HG02642 (cell line): ENCODE measurements around the gene ULBP2.
"Not testable (repeated sequence)": the region's sequence is repeated elsewhere in the genome, so short reads cannot be mapped to it uniquely, and the experiment has no call there.

ENCODE experiments used
- ATAC-seq: cut with Tn5 transposase; IDR thresholded peaks from one replicate; pipeline ENCODE4 v1.9.1; 2021; ENCODE audit warnings: mild to moderate bottlenecking; ENCODE audit not compliant: unreplicated experiment, poor library complexity

ULBP2 gene

DNA sequence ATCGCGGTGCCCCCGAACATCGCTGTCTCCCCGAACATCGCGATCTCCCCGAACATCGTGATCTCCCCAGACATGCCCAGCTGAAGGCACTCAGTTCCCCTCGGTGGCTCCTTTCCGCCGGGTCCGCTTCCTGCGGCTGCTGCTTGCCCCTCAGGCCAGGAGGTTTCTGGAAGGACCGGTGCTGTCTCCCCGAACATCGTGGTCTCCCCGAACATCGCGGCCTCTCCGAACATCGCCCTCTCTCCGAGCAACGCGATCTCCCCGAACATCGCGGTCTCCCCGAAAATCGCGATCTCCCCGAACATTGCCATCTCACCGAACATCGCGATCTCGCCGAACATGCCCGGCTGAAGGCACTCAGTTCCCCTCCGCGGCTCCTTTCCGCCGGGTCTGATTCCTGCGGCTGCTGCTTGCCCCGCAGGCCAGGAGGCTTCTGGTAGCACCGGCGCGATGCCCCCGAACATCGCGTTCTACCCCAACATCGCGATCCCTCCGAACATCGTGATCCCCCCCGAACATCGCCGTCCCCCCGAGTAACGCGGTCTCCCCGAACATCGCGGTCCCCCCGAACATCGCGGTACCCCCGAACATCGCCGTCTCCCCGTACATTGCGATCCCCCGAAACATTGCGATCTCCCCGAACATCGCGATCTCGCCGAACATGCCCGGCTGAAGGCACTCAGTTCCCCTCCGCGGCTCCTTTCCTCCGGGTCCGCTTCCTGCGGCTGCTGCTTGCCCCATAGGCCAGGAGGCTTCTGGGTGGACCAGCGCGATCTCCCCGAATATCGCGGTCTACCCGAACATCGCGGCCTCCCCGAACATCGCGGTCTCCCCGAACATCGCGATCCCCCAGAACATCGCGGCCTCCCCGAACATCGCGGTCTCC is 22.7 kb downstream of the ULBP2 start:
- no peak for ATAC-seq

DNA sequence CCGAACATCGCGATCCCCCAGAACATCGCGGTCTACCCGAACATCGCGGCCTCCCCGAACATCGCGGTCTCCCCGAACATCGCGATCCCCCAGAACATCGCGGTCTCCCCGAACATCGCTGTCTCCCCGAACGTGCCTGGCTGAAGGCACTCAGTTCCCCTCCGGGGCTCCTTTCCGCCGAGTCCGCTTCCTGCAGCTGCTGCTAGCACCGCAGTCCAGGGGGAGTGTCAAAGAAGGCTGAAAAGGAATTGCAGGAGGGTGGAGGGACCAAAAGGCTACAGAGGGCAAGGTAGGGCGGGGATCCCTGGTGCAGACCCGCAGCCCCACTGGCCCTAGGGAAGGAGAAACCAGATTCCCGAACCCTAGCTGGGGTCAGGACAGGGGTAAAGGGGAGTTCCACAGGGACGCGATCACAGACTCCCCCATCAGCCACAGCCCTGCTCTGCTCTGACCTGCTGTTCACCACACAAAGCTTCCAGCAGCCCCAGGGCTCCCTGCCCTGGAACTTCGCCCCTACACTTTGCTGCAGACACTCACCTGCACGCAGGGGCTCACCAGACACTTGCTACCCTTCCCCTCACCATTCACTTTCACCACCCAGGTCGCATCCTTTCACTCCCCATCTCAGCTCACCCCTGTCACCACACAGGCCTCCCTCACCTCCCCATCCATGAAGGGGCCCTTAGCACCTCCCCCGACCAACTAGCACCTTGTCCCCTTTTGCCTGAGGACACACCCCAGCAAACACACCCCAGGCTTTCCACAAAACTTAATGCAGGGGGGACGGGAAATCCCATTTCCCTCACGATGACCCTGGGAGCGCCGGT is 23.6 kb downstream of the ULBP2 start:
- no peak for ATAC-seq

DNA sequence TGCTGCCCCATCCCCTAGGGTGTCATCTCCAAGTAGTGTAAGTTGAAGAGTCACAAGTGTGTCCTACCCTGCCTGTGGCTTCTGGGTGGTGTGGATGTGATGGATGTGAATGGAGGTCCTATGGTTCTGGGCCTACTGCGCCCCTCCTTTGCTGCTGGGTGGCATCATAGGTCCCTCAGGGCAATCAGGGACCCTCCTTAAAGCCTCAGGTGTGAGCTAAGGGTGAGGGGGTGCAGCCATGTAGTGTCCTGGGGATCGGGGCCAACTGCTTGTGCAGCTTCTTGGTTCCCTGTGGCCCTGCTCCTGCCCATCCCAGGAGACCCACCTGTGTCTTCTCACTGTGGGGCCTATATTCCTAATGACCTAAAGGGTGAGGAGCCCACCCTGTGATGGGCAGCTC is 24.5 kb downstream of the ULBP2 start:
- not testable (repeated sequence) for ATAC-seq

DNA sequence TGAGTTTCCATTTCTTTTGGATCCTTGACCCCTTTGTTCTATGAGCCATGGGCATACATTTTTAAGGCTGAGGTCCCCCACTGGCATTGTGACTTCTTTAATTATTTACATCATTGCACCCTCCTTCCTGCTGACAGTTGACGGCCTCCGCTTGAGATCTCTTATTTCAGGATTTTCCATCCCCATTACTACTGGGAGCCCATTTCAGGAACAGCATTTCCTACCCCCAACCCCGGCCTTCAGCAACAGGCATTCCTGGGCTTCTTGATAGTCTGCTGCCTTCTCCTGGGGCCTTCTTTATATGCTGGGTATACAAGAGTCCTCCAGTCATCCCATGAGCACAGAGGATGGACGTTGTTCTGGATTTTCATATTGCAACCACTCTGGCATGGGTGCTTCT is 25.8 kb downstream of the ULBP2 start:
- ATAC-seq: no peak

DNA sequence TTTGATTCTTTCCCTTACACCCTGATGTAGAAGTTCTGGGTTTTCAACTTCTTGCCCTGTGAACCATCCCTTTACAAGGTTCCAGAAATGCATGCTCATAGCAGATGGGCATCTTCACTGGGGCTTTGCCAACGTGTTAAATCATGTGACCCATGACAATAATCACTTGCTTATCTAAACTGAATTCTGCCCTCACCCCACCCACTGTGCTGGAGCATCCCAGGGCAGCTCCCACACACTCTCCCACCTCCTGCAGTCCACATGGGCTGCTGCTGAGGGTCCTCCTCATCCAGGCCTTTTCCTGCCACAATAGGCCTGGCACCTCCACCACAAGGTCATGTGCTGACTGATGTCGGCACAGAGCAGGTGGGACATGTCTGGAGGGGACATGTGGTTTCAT is 26.2 kb downstream of the ULBP2 start:
- ATAC-seq: not testable (repeated sequence)

DNA sequence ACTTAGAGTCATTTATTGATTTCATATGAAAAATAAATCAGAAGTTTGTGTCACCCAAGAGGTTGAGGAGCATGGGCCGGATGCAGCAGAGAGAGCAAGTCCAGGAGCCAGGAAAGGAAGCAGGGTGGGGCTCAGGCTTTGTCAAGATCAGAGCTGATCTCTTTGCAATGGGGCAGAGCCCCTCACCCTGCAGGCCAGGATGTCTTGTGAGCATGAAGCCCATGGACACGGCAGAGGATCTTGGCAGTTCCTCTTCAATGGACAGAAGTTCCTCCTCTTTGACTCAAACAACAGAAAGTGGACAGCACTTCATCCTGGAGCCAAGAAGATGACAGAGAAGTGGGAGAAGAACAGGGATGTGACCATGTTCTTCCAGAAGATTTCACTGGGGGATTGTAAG is 27.1 kb downstream of the ULBP2 start:
- ATAC-seq: not testable (repeated sequence)

DNA sequence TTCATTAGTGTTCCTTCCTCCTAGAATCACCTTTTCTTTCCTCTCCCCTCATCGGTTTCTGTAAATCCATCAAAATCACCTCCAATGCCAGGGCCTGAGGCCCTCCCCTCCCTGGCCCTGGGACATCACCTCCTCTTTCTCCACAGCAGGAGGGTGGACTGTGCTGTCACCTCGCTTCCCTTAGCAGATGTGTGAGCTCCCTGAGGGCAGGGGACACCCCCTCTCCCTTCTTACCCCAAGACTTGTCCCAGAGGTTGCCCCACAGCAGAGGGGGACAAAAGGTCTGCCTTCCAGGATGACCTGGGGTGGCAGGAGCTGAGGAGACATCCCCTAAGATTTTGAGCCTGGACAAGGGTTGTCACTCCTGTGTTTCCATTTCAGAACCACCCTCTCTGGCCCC is 27.8 kb downstream of the ULBP2 start:
- ATAC-seq: no peak

DNA sequence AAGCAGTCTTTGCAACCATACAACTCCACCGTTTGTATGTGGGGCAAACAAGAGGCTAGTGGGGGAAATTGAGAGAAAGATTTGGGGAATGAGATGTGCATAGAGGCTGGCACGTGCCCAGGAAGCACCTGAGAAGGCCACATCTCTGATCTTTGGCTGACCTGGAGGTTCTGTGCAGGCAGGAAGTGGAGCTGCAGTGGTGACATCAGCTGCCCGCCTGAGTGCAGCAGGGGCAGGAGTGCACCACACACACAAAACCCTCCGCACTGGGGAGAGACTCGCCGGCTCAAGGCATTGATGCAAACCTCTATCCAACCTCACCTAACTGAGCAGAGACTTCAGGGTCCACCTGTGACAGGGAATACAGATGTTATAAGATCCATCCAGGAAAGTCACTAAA is 32.6 kb downstream of the ULBP2 start:
- not testable (repeated sequence) for ATAC-seq

GRCh38 chr6:149974825-149975224 is 33.0 kb downstream of the ULBP2 start:
- no peak for ATAC-seq

DNA sequence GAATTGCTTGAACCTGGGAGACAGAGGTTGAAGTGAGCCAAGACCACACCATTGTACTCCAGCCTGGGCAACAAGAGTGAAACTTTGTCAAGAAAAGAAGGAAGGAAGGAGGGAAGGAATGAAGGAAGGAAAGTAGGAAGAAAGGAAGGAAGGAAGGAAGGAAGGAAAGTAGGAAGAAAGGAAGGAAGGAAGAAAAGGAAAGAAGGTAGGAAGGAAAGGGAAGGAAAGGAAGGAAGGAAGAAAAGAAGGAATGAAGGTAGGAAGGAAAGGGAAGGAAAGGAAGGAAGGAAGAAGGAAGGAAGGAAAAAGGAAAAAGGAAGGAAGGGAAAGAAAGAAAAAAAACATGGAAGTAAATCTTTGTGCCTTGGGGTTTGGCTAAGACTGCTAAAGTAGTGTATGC is 33.6 kb downstream of the ULBP2 start:
- no peak for ATAC-seq

GRCh38 chr6:149977221-149977620 is 35.4 kb downstream of the ULBP2 start:
- no peak for ATAC-seq

DNA sequence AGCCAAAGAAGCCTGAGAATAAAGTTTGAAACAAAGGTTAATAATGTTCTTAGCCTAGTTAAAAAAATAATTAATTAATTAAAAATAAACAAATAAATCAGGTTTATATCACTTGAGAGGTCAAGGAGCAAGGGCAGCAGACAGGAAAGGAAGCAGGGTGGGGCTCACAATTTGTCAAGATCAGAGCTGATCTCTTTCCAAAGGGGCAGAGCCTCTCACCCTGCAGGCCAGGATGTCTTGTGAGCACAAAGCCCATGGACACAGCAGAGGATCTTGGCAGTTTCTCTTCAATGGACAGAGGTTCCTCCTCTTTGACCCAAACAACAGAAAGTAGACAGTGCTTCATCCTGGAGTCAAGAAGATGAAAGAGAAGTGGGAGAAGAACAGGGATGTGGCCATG is 36.8 kb downstream of the ULBP2 start:
- ATAC-seq: no peak

DNA sequence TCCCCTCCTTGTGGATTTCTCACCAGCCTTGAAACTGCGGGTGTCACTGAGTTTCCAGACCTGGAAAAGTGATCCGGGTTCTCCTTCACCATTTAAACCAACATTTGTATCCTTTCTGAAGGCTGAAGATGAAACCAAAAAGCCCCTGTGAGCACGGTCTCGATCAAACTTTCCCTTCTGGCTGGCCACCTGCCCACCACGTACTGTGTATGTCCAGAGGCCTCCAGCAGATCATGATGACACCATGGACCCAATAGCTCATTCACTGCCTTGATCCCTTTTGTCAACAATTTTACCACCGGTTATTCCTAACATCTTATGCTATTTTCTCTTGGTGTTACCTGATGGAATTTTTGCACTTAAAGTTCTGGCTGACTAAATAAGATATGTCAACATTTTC is 37.5 kb downstream of the ULBP2 start:
- ATAC-seq: no peak

DNA sequence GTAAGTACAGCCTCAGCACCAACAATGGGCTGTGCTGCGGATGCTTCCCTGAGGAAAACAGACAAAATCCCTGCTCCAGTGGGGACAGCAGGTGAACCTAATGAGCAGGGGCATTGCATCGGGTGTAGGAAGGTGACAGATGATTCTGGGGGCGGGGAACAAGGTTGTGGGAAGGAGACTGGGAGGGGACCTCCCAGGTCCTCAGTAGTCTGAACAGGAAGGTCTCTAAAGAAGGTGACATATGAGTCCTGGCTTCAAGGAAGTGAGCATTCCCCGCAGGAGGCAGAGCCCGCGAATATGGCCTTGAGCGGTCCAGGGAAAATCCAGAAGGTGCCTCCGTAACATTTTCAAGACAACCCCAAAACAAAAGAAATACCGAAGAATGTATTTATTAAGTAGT is 41.3 kb downstream of the ULBP2 start:
- ATAC-seq: no peak

DNA sequence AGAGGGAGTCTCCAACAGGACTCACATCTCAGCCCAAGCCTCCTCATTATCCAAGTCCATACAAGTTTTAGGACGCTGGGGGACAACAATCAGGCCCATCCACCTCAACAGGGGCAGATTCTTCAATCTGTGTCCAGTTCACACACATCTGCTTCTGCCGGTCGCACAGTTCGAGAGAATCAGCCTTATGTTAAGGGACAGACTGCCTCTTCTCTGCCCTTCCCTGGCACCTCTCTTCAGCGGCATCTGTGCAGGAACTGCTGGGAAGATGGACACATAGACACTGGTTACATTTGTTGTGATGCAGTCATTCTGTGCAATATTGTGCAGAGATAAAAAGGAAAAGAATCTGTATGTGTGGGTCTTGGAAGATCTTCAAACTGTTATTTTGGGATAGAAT is 43.0 kb downstream of the ULBP2 start:
- no peak for ATAC-seq

- ATAC-seq: no peak
These were observed 43.7 kb downstream of the ULBP2 start for GRCh38 chr6:149985481-149985937.

GRCh38 chr6:149987602-149988107 is 45.8 kb downstream of the ULBP2 start:
- ATAC-seq: no peak

GRCh38 chr6:149988550-149989346 is 46.9 kb downstream of the ULBP2 start:
- no peak for ATAC-seq

DNA sequence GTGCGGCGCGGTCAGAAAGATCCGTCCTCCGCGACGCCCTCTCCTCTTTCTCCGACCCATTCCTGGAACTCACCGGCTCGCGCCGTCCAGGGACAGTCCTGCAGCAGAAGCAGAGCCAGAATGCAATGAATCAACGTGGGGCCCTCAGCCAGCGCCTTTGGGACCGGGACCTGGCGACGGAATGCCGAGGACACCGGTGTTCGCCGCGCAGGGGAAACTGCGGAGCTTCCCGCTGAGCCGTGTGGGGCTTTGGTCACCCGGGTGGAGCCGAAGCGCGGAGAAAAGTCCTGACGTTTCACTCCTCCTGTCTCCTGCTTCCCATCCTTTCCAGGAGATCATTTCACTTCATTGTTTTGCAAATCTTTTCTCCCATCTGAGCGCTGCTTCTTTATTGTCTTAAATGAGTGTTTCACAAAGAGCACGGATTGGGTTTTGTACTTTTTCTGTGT is 48.4 kb downstream of the ULBP2 start:
- no peak for ATAC-seq
